ENCODE results near the gene PLTP. TPM values are rescaled to one million over a fixed set of nuclear protein-coding genes. Genes with fewer than 3 reads are reported as not detected.

Gene PLTP
- polyA plus RNA-seq, 3 donors: 1.6 to 3.0 (median 2.9) TPM

GRCh38 chr20:45857114-45857881, 54.7 kb downstream of the PLTP start, which contains the start of the genes ACOT8 and ZSWIM3:
ACOT8 (minus strand) TSS chr20:45857392; CDS start chr20:45857315, 77 bp downstream.
ZSWIM3 (plus strand) TSS chr20:45857614; CDS start chr20:45857826, 212 bp downstream.
- no peak for TF ChIP-seq CTCF (IDR thresholded peaks at IDR 0.05)
- Histone ChIP-seq H2AFZ (ENCODE audit: insufficient read depth, low read depth, low read length, poor library complexity, severe bottlenecking) (peak within 1 kb of the TSS; percentile 99), H4K20me1 (ENCODE audit: insufficient read depth, low read length) (no peaks in the 10 kb centered on the region), H3K9ac (ENCODE audit: insufficient read depth, low read length, poor library complexity, severe bottlenecking) (peak within 1 kb of the TSS; percentile 91), H3K79me2 (ENCODE audit: insufficient read depth, low read length) (peaks cover 58% of the 10 kb centered on the region), H3K27ac (ENCODE audit: low read depth in 1 of 2, low read length in 2 of 2) (peak within 1 kb of the TSS; percentile 70 to 95), H3K4me3 (replicated peaks in 1 of 3; ENCODE audit: low read depth in 2 of 3, low read length in 3 of 3) (peak within 1 kb of the TSS; percentile 92 to 98 (median 96)), H3K4me2 (replicated peaks; ENCODE audit: extremely low read depth, low read length, poor library complexity, severe bottlenecking) (peak within 1 kb of the TSS; percentile 99), H3K4me1 (ENCODE audit: control insufficient read depth in 1 of 2, insufficient read depth in 2 of 2, low read length in 2 of 2) (peaks cover 19 to 26% of the 10 kb centered on the region in 2 donors), H3K27me3 (ENCODE audit: control insufficient read depth in 2 of 2, insufficient read depth in 2 of 2, low read length in 2 of 2) (no peaks in the 10 kb centered on the region), H3K9me3 (replicated peaks in 1 of 2; ENCODE audit: control insufficient read depth in 1 of 2, insufficient read depth in 1 of 2, low read length in 2 of 2) (no peaks in the 10 kb centered on the region), H3K36me3 (replicated peaks in 1 of 2; ENCODE audit: control insufficient read depth in 1 of 2, insufficient read depth in 2 of 2, low read length in 2 of 2) (peaks cover 21 to 23% of the 10 kb centered on the region in 2 donors)
- DNase-seq: peak; percentile 99 to 100 (median 100)
- H3K36me3 Mint-ChIP-seq: peaks cover 21 to 35% of the 10 kb centered on the region in 2 donors
- H3K9me3 Mint-ChIP-seq: no peaks in the 10 kb centered on the region
- H3K4me1 Mint-ChIP-seq: peaks cover 33% of the 10 kb centered on the region
- H3K4me3 Mint-ChIP-seq: peak within 1 kb of the TSS; percentile 89 to 95
- intact Hi-C loops (cut with micrococcal nuclease): loop anchor here in 1 of 2 donors (5.0 kb wide), 1 partner anchor 35 kb away; the partner anchor contains the start of genes CTSA and NEURL2
- peak within 1 kb of the TSS; percentile 90 to 97 (median 97) for H3K27ac Mint-ChIP-seq
- peaks cover 0 to 3% (median 2%) of the 10 kb centered on the region in 3 donors for H3K27me3 Mint-ChIP-seq (ENCODE audit: low read depth in 3 of 3)
- WGBS (ENCODE audit: insufficient coverage): 0% methylated on average over 27 of the region's 36 CpGs

DNA sequence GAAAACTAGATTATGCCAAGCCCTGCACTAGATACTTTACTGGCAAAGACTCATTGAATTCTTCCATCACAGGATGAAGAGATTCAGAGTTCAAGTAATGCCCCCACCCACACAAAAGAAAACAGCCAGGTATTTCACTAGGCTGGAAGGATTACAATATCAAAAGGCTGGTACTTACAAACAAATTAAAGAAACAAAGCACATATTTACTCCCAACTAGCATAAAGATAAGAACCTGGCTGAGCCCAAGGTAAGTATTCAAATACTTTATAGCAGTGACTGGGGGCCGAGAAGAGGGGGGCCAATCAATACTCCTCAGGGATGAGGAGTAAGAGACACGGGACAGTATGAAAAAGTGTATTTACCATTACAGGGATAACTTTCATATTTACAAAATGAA, 58.5 kb downstream of the PLTP start:
- WGBS (ENCODE audit: insufficient coverage): no CpG with 5 or more reads among the region's 2 CpGs
- no peaks in the 10 kb centered on the region for H3K27me3 ChIP-seq (ENCODE audit: control insufficient read depth in 2 of 2, insufficient read depth in 2 of 2, low read length in 2 of 2)
- H3K4me1 Mint-ChIP-seq: peaks cover 28% of the 10 kb centered on the region
- H3K9me3 ChIP-seq (replicated peaks in 1 of 2; ENCODE audit: control insufficient read depth in 1 of 2, insufficient read depth in 1 of 2, low read length in 2 of 2): no peaks in the 10 kb centered on the region
- TF ChIP-seq CTCF (IDR thresholded peaks at IDR 0.05): no peak
- peaks cover 19 to 26% of the 10 kb centered on the region in 2 donors for H3K4me1 ChIP-seq (ENCODE audit: control insufficient read depth in 1 of 2, insufficient read depth in 2 of 2, low read length in 2 of 2)
- H3K36me3 Mint-ChIP-seq: peaks cover 42 to 66% of the 10 kb centered on the region in 2 donors
- H3K4me3 Mint-ChIP-seq: no peak overlapping the region
- no peak overlapping the region for H3K9ac ChIP-seq (ENCODE audit: insufficient read depth, low read length, poor library complexity, severe bottlenecking)
- intact Hi-C loops (cut with micrococcal nuclease): no loop called here
- no peak overlapping the region for H3K4me3 ChIP-seq (replicated peaks in 1 of 3; ENCODE audit: low read depth in 2 of 3, low read length in 3 of 3)
- peaks cover 40 to 61% of the 10 kb centered on the region in 2 donors for H3K36me3 ChIP-seq (replicated peaks in 1 of 2; ENCODE audit: control insufficient read depth in 1 of 2, insufficient read depth in 2 of 2, low read length in 2 of 2)
- peaks cover 51% of the 10 kb centered on the region for H3K79me2 ChIP-seq (ENCODE audit: insufficient read depth, low read length)
- no peak for DNase-seq
- no peak overlapping the region for H3K27ac ChIP-seq (ENCODE audit: low read depth in 1 of 2, low read length in 2 of 2)
- peak overlapping the region in 1 of 7 donors; percentile 42 for H3K27ac Mint-ChIP-seq
- H2AFZ ChIP-seq (ENCODE audit: insufficient read depth, low read depth, low read length, poor library complexity, severe bottlenecking): no peak overlapping the region
- peaks cover 17% of the 10 kb centered on the region for H4K20me1 ChIP-seq (ENCODE audit: insufficient read depth, low read length)
- H3K27me3 Mint-ChIP-seq (ENCODE audit: low read depth in 3 of 3): peaks cover 0 to 2% (median 1%) of the 10 kb centered on the region in 3 donors
- H3K4me2 ChIP-seq (replicated peaks; ENCODE audit: extremely low read depth, low read length, poor library complexity, severe bottlenecking): no peak overlapping the region
- no peaks in the 10 kb centered on the region for H3K9me3 Mint-ChIP-seq

Measured in CD14-positive monocyte (primary cell).